H54 (cell line): ENCODE measurements around the gene TNRC18.

Source experiments
- DNase-seq: peaks from one replicate; pipeline ENCODE4 v3.0.0; 2011; ENCODE audit warnings: low spot score, mixed read lengths; ENCODE audit not compliant: insufficient read length
- FAIRE-seq: peaks from 3 replicates; lab custom pipeline; 2011; peaks lifted over from hg19 to GRCh38; lab: Jason Lieb, UNC
- POLR2A ChIP-seq: IDR thresholded peaks from 2 replicates; pipeline ENCODE4 v1.6.1; 2011; ENCODE audit warnings: low read depth, mild to moderate bottlenecking, low read length

TNRC18 gene

GRCh38 chr7:5356751-5357119 lies 66.9 kb downstream of the TNRC18 start:
- TF ChIP-seq POLR2A = no peak
- DNase-seq (no peak), FAIRE-seq (no peak)

- DNase-seq = no peak
- FAIRE-seq = no peak
Measured at GRCh38 chr7:5354460-5355232, 69.0 kb downstream of the TNRC18 start.

DNA sequence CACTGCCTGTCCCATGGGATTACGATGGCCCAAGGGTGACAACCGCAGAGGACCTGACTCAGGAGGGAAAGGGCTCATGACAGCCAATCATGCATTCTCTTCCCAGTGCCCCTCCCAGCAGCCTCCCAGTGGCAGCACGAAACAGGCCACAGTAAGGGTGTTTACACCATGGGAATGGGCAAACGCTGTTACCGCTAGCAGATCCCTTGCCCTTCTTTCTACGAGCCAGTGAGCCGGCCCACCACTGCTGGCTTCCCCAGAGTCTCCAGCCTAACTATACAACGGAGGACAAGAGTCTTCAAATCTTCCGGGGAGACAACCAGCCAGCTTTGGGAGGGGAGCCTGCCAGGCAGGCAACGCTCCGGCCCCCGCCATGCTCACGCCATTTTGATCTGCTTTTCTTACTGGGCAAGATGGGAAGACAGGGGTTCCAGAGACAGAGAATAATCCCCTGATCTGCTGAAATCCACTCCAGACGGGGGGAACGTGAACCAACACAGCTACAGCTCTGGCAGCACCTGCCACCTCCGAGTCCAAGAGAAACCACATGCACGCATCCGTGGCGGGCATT lies 71.1 kb downstream of the TNRC18 start:
- no peak for TF ChIP-seq POLR2A
- no peak for DNase-seq
- FAIRE-seq = no peak

More at GRCh38 chr7:5354460-5355232, 69.0 kb downstream of the TNRC18 start:
- no peak for TF ChIP-seq POLR2A

GRCh38 chr7:5351507-5352265 lies 71.9 kb downstream of the TNRC18 start:
- DNase-seq (no peak), FAIRE-seq (no peak)
- no peak for TF ChIP-seq POLR2A

DNA sequence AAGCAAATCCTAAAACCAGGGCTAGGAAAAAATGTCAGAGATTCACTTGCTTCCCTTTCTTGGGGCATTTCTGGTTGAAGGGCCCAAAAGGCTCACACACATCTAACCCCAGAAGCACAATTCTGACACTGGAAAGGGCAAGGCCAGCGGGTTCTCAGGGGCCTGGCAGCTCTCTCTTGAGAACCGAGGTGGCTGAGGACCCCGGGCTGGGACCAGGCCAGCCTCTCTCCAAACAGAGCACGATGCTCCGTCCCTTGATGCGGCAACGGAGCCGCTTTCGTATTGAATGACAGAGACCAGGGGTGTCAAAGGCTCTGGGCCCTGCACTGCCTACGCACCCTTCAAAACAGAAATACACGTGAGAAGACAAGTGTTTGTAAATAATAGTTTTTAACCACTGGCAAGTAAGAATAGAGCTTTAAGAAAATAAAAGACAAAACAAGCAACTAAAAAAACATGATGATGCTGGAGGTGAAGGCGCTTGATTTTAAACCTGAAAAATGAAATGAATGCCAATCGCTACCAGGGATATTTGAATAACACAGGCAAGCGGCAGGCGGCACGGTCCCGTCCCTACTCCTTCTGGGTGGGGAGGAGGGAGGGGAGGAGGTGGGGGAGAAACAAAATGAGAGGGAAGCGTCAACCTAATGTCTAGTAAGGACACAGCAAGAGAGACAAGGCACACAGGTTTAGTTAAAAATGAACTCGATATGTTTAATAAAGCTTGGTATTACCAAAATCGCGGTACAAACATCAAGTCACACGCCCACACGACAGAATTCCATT lies 72.8 kb downstream of the TNRC18 start:
- FAIRE-seq (no peak), DNase-seq (no peak)
- TF ChIP-seq POLR2A = no peak

GRCh38 chr7:5350174-5350463 lies 73.5 kb downstream of the TNRC18 start:
- FAIRE-seq (no peak), DNase-seq (no peak)
- TF ChIP-seq POLR2A = no peak

- no peak for TF ChIP-seq POLR2A
- DNase-seq (no peak), FAIRE-seq (no peak)
Measured at GRCh38 chr7:5349437-5350173, 74.0 kb downstream of the TNRC18 start.

DNA sequence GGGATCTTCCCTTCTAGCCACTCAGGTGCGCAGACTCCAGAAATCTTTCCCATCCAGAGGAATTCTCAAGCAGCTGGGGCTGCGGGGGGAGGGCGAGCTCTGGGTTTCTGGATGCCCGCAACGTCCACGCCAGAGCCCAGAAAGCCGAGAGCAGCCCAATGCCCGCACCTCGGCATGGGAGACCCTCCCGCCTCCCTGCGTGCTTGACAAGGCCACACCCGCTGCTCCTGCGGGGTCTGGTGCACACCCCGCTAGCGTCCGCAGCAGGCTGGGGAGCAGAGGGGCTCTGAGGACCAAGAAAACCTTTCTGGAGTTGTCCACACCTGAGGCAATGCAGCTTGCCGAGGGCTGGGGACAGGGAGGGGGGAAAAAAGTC lies 74.6 kb downstream of the TNRC18 start:
- FAIRE-seq = no peak
- no peak for TF ChIP-seq POLR2A
- no peak for DNase-seq

GRCh38 chr7:5348134-5349004 lies 75.3 kb downstream of the TNRC18 start:
- FAIRE-seq (no peak), DNase-seq (no peak)
- no peak for TF ChIP-seq POLR2A

DNA sequence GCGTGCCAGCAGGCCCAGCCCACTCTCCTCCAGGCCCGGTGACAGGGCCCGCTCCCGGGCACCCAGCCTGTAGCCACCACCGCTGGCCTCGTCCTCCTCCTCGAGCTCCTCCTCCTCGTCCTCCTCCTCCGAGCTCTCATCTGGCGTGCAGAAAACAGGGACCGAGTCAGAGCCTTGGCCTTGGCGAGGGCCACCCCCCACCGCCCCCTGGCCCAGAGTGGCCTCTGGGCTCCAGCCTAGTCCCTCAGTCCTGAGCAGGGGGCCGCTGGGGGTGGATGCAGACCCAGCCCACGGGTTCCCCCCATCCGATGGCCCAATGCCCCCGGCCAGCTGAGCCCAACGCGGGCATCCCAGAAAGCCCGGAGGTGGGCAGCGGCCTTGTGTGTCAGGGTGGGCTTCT lies 78.0 kb downstream of the TNRC18 start:
- DNase-seq (no peak), FAIRE-seq (no peak)
- no peak for TF ChIP-seq POLR2A

DNA sequence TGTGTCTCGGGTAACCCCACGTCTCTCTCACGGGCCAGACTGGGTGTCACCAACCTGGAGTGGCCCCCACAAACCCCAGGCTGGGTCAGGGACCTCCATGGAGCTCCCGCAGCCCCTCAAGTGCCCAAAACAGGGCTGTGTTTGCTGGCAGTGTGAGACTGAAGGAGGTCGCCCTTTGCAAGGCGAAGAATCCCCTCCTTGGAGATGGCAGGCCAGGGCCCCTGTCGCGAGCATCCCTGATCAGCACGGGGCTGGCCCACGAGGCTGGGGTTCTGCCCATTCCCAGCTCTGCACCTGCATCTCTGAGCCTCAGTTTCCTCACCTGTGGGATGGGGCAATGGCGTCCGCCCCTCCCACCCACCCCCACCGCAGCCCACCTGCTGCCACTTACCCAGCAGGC lies 78.5 kb downstream of the TNRC18 start:
- DNase-seq = no peak
- no peak for TF ChIP-seq POLR2A
- no peak for FAIRE-seq

DNA sequence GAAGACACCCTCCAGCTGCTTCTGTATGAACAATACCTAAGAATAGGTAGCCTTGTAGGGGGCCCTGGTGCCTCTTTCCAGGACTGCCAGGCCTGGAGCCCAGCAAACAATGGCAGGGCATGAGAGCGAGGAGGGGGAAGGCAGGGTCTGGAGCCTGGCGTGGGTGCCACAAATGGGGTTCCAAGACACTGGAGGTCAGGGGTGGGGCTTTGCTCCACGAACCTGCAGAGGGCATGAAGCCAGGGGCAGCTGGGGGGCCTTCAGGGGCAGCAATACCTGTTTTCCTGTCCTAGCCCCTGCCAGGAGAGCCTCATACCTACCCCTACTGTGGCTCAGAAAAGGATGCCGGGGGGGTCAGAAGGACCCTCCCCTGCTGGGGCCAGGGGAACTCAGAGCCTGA lies 79.3 kb downstream of the TNRC18 start:
- TF ChIP-seq POLR2A = no peak
- no peak for FAIRE-seq
- DNase-seq = no peak
